ENCODE data around the gene SLC35F4.

SLC35F4 gene

DNA sequence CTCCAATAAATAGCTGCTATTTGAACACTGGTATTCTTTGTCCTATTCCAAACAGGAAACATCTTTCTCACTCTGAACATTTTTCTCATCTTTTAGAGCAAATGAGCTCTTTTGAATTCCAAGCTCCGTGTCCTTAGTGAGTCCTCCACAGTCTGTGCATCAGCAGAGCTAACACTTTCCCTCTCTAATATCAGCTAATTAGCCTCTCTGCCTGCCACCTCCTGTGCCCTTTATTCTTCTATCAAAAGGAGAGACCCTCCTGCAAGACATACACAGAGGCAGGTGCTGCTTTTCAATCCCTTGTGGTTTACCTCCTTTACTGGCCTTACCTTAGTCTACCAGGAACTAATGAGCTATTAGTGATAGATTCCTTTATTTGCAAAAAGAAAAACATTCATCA lies 178.5 kb downstream of the SLC35F4 start:
- DNase-seq (ENCODE audit: low spot score), result no peak
- in situ Hi-C loops (cut with MboI; ENCODE audit: low pct_unique_long_range_greater_than_20kb, low sequenced_read_pairs, unreplicated experiment), result no loop called here
- TF ChIP-seq, protein P1, sequence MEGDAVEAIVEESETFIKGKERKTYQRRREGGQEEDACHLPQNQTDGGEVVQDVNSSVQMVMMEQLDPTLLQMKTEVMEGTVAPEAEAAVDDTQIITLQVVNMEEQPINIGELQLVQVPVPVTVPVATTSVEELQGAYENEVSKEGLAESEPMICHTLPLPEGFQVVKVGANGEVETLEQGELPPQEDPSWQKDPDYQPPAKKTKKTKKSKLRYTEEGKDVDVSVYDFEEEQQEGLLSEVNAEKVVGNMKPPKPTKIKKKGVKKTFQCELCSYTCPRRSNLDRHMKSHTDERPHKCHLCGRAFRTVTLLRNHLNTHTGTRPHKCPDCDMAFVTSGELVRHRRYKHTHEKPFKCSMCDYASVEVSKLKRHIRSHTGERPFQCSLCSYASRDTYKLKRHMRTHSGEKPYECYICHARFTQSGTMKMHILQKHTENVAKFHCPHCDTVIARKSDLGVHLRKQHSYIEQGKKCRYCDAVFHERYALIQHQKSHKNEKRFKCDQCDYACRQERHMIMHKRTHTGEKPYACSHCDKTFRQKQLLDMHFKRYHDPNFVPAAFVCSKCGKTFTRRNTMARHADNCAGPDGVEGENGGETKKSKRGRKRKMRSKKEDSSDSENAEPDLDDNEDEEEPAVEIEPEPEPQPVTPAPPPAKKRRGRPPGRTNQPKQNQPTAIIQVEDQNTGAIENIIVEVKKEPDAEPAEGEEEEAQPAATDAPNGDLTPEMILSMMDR (IDR thresholded peaks at IDR 0.05; ENCODE audit: extremely low read depth, insufficient read depth, missing control alignments), result no peak

DNA sequence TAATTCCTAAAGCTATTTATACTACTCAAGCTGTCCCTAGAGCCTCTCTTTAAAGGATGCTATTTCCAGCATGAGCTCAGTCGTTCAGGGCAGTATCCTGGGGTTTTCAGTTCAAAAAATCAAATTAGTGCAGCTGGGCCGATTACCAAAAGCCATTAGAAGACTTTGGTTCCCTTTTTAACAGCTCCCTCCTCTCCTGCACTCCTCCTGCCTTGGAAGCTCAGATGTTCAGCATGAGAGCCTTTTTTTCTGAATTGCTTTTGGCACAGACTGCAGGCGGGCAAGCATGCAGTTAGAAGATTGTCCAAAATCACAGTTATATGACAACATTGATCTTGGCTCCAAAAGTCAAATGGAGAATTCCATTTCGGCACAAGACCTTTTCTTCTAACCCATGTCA lies 179.6 kb downstream of the SLC35F4 start:
- TF ChIP-seq, protein P1 (IDR thresholded peaks at IDR 0.05; ENCODE audit: extremely low read depth, insufficient read depth, missing control alignments), result no peak
- DNase-seq (ENCODE audit: low spot score), result no peak
- in situ Hi-C loops (cut with MboI; ENCODE audit: low pct_unique_long_range_greater_than_20kb, low sequenced_read_pairs, unreplicated experiment), result no loop called here

DNA sequence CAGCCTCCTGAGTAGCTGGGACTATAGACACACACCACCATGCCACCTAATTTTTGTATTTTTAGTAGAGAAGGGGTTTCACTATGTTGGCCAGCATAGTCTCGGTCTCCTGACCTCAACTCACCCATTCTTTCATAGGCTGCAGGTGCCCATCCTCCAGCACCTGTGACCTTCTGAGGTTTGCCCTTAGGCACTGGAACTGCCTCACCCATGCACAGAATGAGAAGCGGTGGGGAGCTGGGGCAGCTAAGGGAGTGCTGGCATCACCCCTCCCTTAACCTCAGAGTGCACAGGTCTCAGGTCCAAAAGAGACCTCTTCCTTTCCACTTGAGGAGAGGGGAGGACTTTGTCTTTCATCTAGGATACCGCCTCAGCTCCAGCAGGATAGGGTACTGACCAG lies 194.9 kb downstream of the SLC35F4 start:
- TF ChIP-seq, protein P1 (IDR thresholded peaks at IDR 0.05; ENCODE audit: extremely low read depth, insufficient read depth, missing control alignments), result no peak
- DNase-seq (ENCODE audit: low spot score), result no peak
- in situ Hi-C loops (cut with MboI; ENCODE audit: low pct_unique_long_range_greater_than_20kb, low sequenced_read_pairs, unreplicated experiment), result no loop called here

DNA sequence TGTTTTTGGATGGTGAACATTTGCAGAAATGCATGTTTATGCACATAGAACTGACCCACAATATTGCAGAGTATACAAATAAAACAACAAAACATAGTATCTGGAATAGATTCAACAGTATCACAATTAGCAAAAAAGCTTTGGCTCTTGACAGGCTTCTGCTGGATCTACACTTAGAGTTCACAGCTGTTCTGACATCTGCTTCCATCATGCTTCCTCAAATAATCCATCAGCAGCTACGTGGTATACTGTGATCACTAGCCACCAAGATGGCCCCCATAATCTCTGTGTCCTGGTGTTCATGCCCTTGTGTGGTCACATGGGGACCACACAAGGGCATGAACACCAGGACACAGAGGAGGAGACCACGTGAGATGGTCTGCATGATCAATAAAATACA lies 205.7 kb downstream of the SLC35F4 start:
- DNase-seq (ENCODE audit: low spot score), result no peak
- TF ChIP-seq, protein P1 (IDR thresholded peaks at IDR 0.05; ENCODE audit: extremely low read depth, insufficient read depth, missing control alignments), result no peak
- in situ Hi-C loops (cut with MboI; ENCODE audit: low pct_unique_long_range_greater_than_20kb, low sequenced_read_pairs, unreplicated experiment), result no loop called here

DNA sequence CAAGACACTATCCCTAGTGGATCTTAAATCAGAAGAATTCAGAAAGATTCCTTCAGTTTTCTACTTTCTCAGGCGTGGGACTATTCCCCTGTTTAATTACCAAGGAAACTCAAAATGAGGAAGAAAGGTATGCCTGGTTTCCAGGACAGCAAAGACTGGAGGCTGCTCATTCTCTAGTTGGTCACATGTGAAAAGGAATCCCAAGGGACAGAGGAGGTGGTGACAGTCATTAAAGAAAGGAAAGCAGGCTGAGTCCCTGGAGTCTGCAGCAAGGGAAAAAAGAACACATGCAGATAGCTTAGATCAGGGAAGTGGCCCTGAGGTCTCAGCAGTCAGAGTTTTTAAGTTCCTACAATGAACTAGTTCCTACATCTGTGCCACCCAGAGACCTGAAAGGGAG lies 206.8 kb downstream of the SLC35F4 start:
- in situ Hi-C loops (cut with MboI; ENCODE audit: low pct_unique_long_range_greater_than_20kb, low sequenced_read_pairs, unreplicated experiment), result no loop called here
- DNase-seq (ENCODE audit: low spot score), result no peak
- TF ChIP-seq, protein P1 (IDR thresholded peaks at IDR 0.05; ENCODE audit: extremely low read depth, insufficient read depth, missing control alignments), result no peak

DNA sequence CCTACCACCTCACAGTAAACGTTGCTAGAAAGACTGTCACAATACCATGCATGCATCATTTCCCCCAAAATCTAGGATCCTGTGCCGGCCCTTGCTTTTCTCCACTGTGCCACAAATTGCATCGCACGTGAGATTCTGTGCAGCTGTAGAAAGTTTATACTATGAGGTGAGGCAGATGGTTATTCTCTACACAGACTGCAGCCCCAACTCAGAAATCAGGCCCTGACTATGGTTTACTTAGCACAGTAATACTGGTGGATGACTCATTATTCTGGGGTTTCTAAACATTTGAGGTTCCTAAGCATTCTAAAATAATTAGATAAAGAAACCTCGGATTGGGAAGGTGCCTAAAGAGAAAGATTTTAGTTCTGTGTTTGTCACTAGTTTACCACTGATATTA lies 208.4 kb downstream of the SLC35F4 start:
- in situ Hi-C loops (cut with MboI; ENCODE audit: low pct_unique_long_range_greater_than_20kb, low sequenced_read_pairs, unreplicated experiment), result no loop called here
- TF ChIP-seq, protein P1 (IDR thresholded peaks at IDR 0.05; ENCODE audit: extremely low read depth, insufficient read depth, missing control alignments), result no peak
- no peak for DNase-seq (ENCODE audit: low spot score)

DNA sequence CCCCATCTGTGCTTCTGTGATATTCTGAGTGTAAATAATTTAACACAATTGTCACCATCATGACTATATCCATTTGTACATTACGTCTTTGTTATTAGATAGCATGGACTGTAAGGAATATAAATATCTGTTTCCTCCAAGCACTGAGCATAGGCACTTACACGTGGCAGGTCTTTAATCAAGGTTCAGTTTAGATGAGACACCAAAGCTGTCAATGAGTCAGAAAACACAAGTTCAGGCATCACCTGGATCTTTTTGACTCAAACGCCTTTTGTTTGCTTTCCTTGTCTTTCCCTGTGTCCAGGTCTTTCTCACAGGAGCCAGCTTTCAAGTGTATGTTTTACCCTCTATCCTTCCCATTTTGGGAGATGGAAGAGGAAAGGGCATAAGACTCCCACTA lies 209.0 kb downstream of the SLC35F4 start:
- no peak for DNase-seq (ENCODE audit: low spot score)
- in situ Hi-C loops (cut with MboI; ENCODE audit: low pct_unique_long_range_greater_than_20kb, low sequenced_read_pairs, unreplicated experiment), result no loop called here
- TF ChIP-seq, protein P1 (IDR thresholded peaks at IDR 0.05; ENCODE audit: extremely low read depth, insufficient read depth, missing control alignments), result no peak
